ENCODE measurements around the gene PHACTR3.

The PHACTR3 gene

DNA sequence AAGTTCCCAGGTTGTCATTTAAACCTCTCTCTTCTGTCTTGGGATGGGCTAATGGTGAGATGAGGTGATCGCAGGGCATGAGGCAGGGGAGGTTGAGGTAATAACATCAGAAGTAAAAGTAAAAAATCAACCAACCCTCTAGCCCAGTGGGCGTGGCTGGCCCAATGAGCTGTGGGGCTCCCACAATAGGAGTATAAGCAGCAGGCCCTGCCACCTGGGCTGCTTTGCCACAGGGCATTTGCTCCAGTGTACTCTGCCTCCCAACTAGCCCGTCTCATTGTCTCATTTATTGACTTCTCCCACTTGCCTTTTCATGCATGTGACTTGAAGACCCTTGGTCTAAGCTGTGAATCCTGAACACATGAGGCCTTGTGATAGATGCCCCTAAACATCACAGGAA lies 62.8 kb downstream of the PHACTR3 start:
- TF ChIP-seq, protein P1, sequence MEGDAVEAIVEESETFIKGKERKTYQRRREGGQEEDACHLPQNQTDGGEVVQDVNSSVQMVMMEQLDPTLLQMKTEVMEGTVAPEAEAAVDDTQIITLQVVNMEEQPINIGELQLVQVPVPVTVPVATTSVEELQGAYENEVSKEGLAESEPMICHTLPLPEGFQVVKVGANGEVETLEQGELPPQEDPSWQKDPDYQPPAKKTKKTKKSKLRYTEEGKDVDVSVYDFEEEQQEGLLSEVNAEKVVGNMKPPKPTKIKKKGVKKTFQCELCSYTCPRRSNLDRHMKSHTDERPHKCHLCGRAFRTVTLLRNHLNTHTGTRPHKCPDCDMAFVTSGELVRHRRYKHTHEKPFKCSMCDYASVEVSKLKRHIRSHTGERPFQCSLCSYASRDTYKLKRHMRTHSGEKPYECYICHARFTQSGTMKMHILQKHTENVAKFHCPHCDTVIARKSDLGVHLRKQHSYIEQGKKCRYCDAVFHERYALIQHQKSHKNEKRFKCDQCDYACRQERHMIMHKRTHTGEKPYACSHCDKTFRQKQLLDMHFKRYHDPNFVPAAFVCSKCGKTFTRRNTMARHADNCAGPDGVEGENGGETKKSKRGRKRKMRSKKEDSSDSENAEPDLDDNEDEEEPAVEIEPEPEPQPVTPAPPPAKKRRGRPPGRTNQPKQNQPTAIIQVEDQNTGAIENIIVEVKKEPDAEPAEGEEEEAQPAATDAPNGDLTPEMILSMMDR (IDR thresholded peaks at IDR 0.05), result no peak
- no peak for TF ChIP-seq ZFX (IDR thresholded peaks at IDR 0.05; ENCODE audit: borderline replicate concordance)

GRCh38 chr20:59667981-59668515 lies 63.7 kb downstream of the PHACTR3 start:
- TF ChIP-seq ZFX (IDR thresholded peaks at IDR 0.05; ENCODE audit: borderline replicate concordance), result no peak
- TF ChIP-seq, protein P1 (IDR thresholded peaks at IDR 0.05), result no peak

More for the DNA sequence above, 62.8 kb downstream of the PHACTR3 start:
- no peak overlapping the region for H3K27ac ChIP-seq

DNA sequence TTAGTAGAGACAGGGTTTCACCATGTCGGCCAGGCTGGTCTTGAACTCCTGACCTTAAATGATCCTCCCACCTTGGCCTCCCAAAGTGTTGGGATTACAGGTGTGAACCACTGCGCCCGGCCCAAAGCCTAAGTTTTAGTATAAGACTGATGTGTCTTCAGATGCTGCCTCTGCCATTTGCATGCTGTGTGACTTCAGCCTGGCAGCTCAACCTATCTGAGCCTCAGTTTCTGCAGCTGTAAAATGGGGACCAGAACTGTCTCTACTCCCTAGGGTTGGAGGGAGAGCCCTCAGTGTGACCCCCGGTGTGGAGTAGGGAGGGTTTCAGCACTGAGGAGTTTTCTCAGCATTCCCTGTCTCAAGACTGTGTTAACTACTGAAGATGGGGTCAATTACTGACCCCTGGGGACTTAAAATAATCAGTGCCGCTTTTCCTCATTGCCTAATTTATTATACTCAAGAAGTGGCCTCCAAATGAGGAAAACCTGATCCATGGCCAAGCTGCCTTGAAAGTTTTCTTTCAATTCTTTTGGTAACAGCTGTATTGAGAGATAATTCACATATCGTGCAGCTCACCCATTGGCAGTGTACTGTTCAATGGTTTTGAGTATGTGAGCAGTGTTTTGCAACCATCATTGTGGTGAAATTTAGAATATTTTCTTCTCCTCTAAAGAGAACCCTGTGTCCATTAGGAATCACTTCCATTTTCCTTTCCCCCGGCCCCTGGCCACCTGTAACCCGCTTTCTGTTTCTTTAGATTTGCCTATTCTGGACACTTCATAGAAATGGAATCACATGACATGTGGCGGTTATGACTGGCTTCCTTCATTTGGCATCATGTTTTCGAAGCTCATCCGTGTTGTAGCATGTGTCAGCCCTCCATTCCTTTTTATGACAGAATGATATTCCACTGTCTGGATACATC lies 64.8 kb downstream of the PHACTR3 start:
- TF ChIP-seq, protein P1 (IDR thresholded peaks at IDR 0.05), result no peak
- TF ChIP-seq ZFX (IDR thresholded peaks at IDR 0.05; ENCODE audit: borderline replicate concordance), result no peak
- H3K27ac ChIP-seq, result no peak overlapping the region

More at GRCh38 chr20:59667981-59668515, 63.7 kb downstream of the PHACTR3 start:
- no peak overlapping the region for H3K27ac ChIP-seq

- TF ChIP-seq ZFX (IDR thresholded peaks at IDR 0.05; ENCODE audit: borderline replicate concordance), result no peak
- TF ChIP-seq, protein P1 (IDR thresholded peaks at IDR 0.05), result no peak
These were observed 66.6 kb downstream of the PHACTR3 start for GRCh38 chr20:59670786-59671492.

GRCh38 chr20:59671661-59672471 lies 67.5 kb downstream of the PHACTR3 start:
- no peak for TF ChIP-seq ZFX (IDR thresholded peaks at IDR 0.05; ENCODE audit: borderline replicate concordance)
- TF ChIP-seq, protein P1 (IDR thresholded peaks at IDR 0.05), result no peak

More at GRCh38 chr20:59670786-59671492, 66.6 kb downstream of the PHACTR3 start:
- H3K27ac ChIP-seq, result no peak overlapping the region

DNA sequence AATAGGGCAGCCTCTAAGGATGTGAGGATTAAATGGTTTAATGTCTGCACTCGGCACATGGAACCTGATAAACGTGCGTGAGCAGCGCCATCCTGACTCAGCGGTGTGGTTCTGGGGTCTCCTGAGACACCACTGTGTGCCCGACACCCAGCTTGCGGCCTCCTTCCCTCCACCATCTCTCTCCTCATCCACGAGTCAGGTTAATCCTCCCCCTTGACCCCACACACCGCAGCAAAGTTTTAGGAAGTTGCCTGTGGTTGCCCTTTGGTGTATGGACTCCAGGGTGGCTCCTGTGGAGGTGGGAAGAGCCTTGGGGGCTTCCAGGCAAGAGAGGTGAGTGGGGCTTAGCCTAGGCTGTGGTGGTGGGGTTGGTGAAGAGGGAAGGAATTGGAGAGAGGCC lies 68.2 kb downstream of the PHACTR3 start:
- no peak overlapping the region for H3K27ac ChIP-seq

More at GRCh38 chr20:59671661-59672471, 67.5 kb downstream of the PHACTR3 start:
- H3K27ac ChIP-seq, result no peak overlapping the region

More for the DNA sequence above, 68.2 kb downstream of the PHACTR3 start:
- TF ChIP-seq, protein P1 (IDR thresholded peaks at IDR 0.05), result no peak
- TF ChIP-seq ZFX (IDR thresholded peaks at IDR 0.05; ENCODE audit: borderline replicate concordance), result no peak
